Caco-2 (cell line): ENCODE data around the gene C3orf38. TPM values are rescaled to one million over a fixed set of nuclear protein-coding genes. Genes with fewer than 3 reads are reported as not detected.
A peak's percentile ranks its signal among the peaks of the same experiment; 100 is the strongest.

ENCODE experiments used
- BruUV-seq: library from RNA; stranded (reverse); fragments of 400-500 nt; replicated peaks from 2 replicates; lab custom pipeline; 2021; lab: Mats Ljungman, UMichigan
- CTCF ChIA-PET: fragments of 300-600 bp; sonication (Branson Sonifier 250); formaldehyde crosslinking; loops from one replicate; lab custom pipeline; 2022; ENCODE audit warnings: antibody characterized with exemption; lab: Charles Lee
- POLR2A ChIA-PET: fragments of 300-600 bp; sonication (Branson Sonifier 250); formaldehyde crosslinking; loops from one replicate; lab custom pipeline; 2022; ENCODE audit warnings: antibody characterized with exemption; lab: Charles Lee
- DNase-seq, 2 experiments: peaks; one replicate each; pipeline versions ENCODE4 v3.0.0 to v3.0.0-alpha.2; 2020 to 2022
- H3K27me3 ChIP-seq: replicated peaks from 2 replicates; pipeline ENCODE4 v1.6.0; 2011; ENCODE audit warnings: low read length; ENCODE audit not compliant: control insufficient read depth, insufficient read depth
- H3K36me3 ChIP-seq: 2 replicates; pipeline ENCODE4 v1.5.1; 2011; ENCODE audit warnings: low read length; ENCODE audit not compliant: control insufficient read depth, insufficient read depth
- H3K4me1 ChIP-seq: fragments of 250-450 bp; sonication (Bioruptor Pico); 2 replicates; pipeline ENCODE4 v1.5.1; 2020; ENCODE audit warnings: mild to moderate bottlenecking
- H3K4me3 ChIP-seq: 2 replicates; pipeline ENCODE4 v1.5.1; 2011; ENCODE audit warnings: low read depth, mild to moderate bottlenecking, control low read depth, low read length
- H3K9me3 ChIP-seq: fragments of 250-450 bp; sonication (Bioruptor Pico); 2 replicates; pipeline ENCODE4 v1.5.1; 2020; ENCODE audit warnings: mild to moderate bottlenecking, moderate library complexity
- H3K27ac Mint-ChIP-seq: one replicate; pipeline ENCODE4 v1.8.0; 2022; ENCODE audit warnings: mixed read lengths; ENCODE audit not compliant: unreplicated experiment
- H3K27me3 Mint-ChIP-seq: one replicate; pipeline ENCODE4 v1.8.0; 2022; ENCODE audit warnings: mixed read lengths; ENCODE audit not compliant: insufficient read depth, unreplicated experiment
- H3K36me3 Mint-ChIP-seq: one replicate; pipeline ENCODE4 v1.8.0; 2022; ENCODE audit warnings: mild to moderate bottlenecking, mixed read lengths; ENCODE audit not compliant: insufficient read depth, unreplicated experiment
- H3K4me1 Mint-ChIP-seq: one replicate; pipeline ENCODE4 v1.8.0; 2022; ENCODE audit warnings: low read depth, mixed read lengths; ENCODE audit not compliant: unreplicated experiment
- H3K4me3 Mint-ChIP-seq: one replicate; pipeline ENCODE4 v1.8.0; 2022; ENCODE audit warnings: mild to moderate bottlenecking, moderate library complexity, mixed read lengths; ENCODE audit not compliant: unreplicated experiment
- H3K9me3 Mint-ChIP-seq: one replicate; pipeline ENCODE4 v1.8.0; 2022; ENCODE audit warnings: mixed read lengths; ENCODE audit not compliant: unreplicated experiment
- CTCF ChIP-seq, 2 experiments: fragments of 200-600 bp in 1 of 2; IDR thresholded peaks; 1 replicate in 1 of 2; 2 replicates in 1 of 2; pipeline versions ENCODE4 v1.5.1 to v1.8.0; 2011 to 2022; ENCODE audit warnings: antibody characterized with exemption in 1 of 2, control low read depth in 1 of 2, inconsistent platforms in 1 of 2, low read depth in 1 of 2, low read length in 1 of 2, mild to moderate bottlenecking in 1 of 2, moderate library complexity in 1 of 2; ENCODE audit not compliant: insufficient read depth in 1 of 2, severe bottlenecking in 1 of 2, unreplicated experiment in 1 of 2
- intact Hi-C: fragments of 100-400 bp; cut with micrococcal nuclease; formaldehyde crosslinking; loops from one replicate; pipeline ENCODE4 v1.10.0; 2022; ENCODE audit not compliant: unreplicated experiment
- total RNA-seq: library from RNA; stranded (reverse); gene quantifications from 2 replicates; pipeline ENCODE4 v1.2.3, GENCODE V29; 2022

Gene C3orf38
- total RNA-seq, 1 experiment from 2014 or later, result 22.8 TPM

GRCh38 chr3:88188436-88188835, 38.7 kb downstream of the C3orf38 start:
- Histone ChIP-seq H3K4me1 (no peaks in the 10 kb centered on the region), H3K4me3 (no peak overlapping the region), H3K36me3 (no peaks in the 10 kb centered on the region), H3K27me3 (no peaks in the 10 kb centered on the region), H3K9me3 (no peaks in the 10 kb centered on the region)
- no peak for TF ChIP-seq CTCF (IDR thresholded peaks at IDR 0.05; ENCODE audit: insufficient read depth in 1 of 2, low read depth in 1 of 2, low read length in 1 of 2, severe bottlenecking in 1 of 2, unreplicated experiment in 1 of 2)
- Mint-ChIP-seq H3K9me3 (no peaks in the 10 kb centered on the region), H3K27me3 (no peaks in the 10 kb centered on the region), H3K4me3 (peak overlapping the region; percentile 39), H3K27ac (no peak overlapping the region), H3K36me3 (no peaks in the 10 kb centered on the region), H3K4me1 (no peaks in the 10 kb centered on the region)
- BruUV-seq, result no TSS peak
- ChIA-PET CTCF (no interaction called here), POLR2A (no interaction called here)
- DNase-seq, result no peak
- intact Hi-C loops, result no loop called here

GRCh38 chr3:88189361-88189810, 39.6 kb downstream of the C3orf38 start:
- ChIA-PET POLR2A (no interaction called here), CTCF (no interaction called here)
- Histone ChIP-seq H3K27me3 (no peaks in the 10 kb centered on the region), H3K36me3 (no peaks in the 10 kb centered on the region), H3K4me1 (no peaks in the 10 kb centered on the region), H3K4me3 (peak overlapping the region; percentile 5; the same call in 1 of the 2 replicates), H3K9me3 (no peaks in the 10 kb centered on the region)
- no peak overlapping the region for H3K27ac Mint-ChIP-seq
- no peaks in the 10 kb centered on the region for H3K36me3 Mint-ChIP-seq
- TF ChIP-seq CTCF (IDR thresholded peaks at IDR 0.05; ENCODE audit: insufficient read depth in 1 of 2, low read depth in 1 of 2, low read length in 1 of 2, severe bottlenecking in 1 of 2, unreplicated experiment in 1 of 2), result no peak
- no TSS peak for BruUV-seq
- DNase-seq, result peak; percentile 3 to 36
- H3K4me3 Mint-ChIP-seq, result peak overlapping the region; percentile 39
- H3K27me3 Mint-ChIP-seq, result no peaks in the 10 kb centered on the region
- intact Hi-C loops, result no loop called here
- no peaks in the 10 kb centered on the region for H3K9me3 Mint-ChIP-seq
- no peaks in the 10 kb centered on the region for H3K4me1 Mint-ChIP-seq

GRCh38 chr3:88191872-88192409, 42.2 kb downstream of the C3orf38 start:
- ChIA-PET CTCF (no interaction called here), POLR2A (no interaction called here)
- Mint-ChIP-seq H3K4me1 (no peaks in the 10 kb centered on the region), H3K9me3 (no peaks in the 10 kb centered on the region), H3K36me3 (no peaks in the 10 kb centered on the region), H3K27ac (no peak overlapping the region), H3K27me3 (peaks cover 2% of the 10 kb centered on the region), H3K4me3 (no peak overlapping the region)
- Histone ChIP-seq H3K9me3 (no peaks in the 10 kb centered on the region), H3K27me3 (no peaks in the 10 kb centered on the region), H3K4me3 (no peak overlapping the region), H3K36me3 (no peaks in the 10 kb centered on the region), H3K4me1 (no peaks in the 10 kb centered on the region)
- intact Hi-C loops, result no loop called here
- BruUV-seq, result no TSS peak
- no peak for TF ChIP-seq CTCF (IDR thresholded peaks at IDR 0.05; ENCODE audit: insufficient read depth in 1 of 2, low read depth in 1 of 2, low read length in 1 of 2, severe bottlenecking in 1 of 2, unreplicated experiment in 1 of 2)
- no peak for DNase-seq
